ENCODE measurements around the gene GIGYF2.

- no peak for TF ChIP-seq CTCF (IDR thresholded peaks at IDR 0.05; ENCODE audit: borderline replicate concordance, extremely low read depth, low read length, poor library complexity, severe bottlenecking)
- no peak for TF ChIP-seq EZH2 (IDR thresholded peaks at IDR 0.05; ENCODE audit: borderline replicate concordance, low read depth, low read length, severe bottlenecking)
Measured at GRCh38 chr2:232857158-232857563, 160.0 kb downstream of the GIGYF2 start.
